IPS DF 4.7 (cell line): ENCODE measurements around the gene B3GNT5.

ENCODE experiments used
- DNase-seq: peaks from one replicate; pipeline ENCODE4 v3.0.0-alpha.2; 2013; ENCODE audit warnings: low spot score; ENCODE audit errors: extremely low read depth

Gene B3GNT5

DNA sequence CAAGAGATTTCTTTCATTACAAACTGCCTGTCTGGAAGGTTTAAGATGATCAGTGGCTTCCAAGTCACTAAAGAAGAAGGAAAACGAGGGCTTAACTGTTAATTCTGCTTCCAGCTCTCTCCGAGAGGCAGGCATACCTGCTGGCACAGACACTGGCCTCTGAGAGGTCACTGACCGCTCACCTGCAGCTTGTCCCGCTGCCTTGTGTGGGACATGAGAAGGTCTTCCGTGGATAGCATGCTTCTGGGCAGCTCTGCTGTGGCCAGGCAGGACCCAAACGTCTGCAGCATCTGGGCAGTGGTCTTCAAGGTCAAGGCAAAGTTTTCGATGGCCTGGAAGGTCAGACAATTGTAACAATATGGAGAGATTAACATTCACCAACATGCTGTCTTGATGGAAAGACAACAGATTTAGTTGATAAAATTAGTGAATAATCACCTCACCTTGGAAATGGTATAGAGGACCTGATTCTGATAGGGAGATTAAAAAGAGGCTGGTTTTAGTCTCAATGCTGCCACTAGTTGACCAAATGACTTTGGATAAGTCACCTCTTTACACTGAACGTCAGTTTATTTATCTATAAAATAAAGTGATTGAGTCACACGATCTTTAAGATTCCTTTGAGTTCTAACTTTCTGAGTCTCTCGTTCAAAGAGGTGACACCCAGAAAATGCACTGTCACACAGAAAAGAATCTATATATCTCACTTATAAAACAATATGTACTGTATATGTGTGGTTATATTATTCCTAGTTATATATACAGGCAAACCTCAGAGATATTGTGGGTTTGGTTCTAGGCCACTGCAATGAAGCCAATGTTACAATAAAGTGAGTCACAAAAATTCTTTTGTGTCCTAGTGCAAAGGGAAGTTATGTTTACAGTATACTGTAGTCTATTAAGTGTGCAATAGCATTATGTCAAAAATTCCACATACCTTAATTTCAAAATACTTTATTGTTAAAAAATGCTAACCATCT, 65.1 kb downstream of the B3GNT5 start:
- DNase-seq = no peak

GRCh38 chr3:183318877-183319276, 65.8 kb downstream of the B3GNT5 start:
- DNase-seq = no peak

- no peak for DNase-seq
Measured at GRCh38 chr3:183319371-183319770, 66.3 kb downstream of the B3GNT5 start.
